GM23248 (cell line): ENCODE results near the gene NLK.

Experiments
- EZH2 ChIP-seq: fragments of 200-600 bp; sonication (generic); IDR thresholded peaks from 2 replicates; pipeline ENCODE4 v1.6.1; 2018; ENCODE audit warnings: antibody characterized with exemption, mild to moderate bottlenecking; ENCODE audit not compliant: insufficient read depth, poor library complexity, severe bottlenecking
- EZH2phosphoT487 ChIP-seq: fragments of 200-600 bp; sonication (generic); IDR thresholded peaks from 2 replicates; pipeline ENCODE4 v1.6.1; 2018; ENCODE audit warnings: antibody characterized with exemption, moderate library complexity, mild to moderate bottlenecking, low read depth; ENCODE audit not compliant: insufficient read depth

GRCh38 chr17:28228109-28228840 lies 185.8 kb downstream of the NLK start:
- TF ChIP-seq EZH2 (no peak), EZH2phosphoT487 (no peak)
